ENCODE measurements around the gene NFE2L2.

GRCh38 chr2:177271981-177272666 lies 7.6 kb upstream of the NFE2L2 start:
- no peak for TF ChIP-seq ARNT (IDR thresholded peaks at IDR 0.05)
- no peak for TF ChIP-seq FOXK2 (IDR thresholded peaks at IDR 0.05)

All from HEK293T (cell line).